Endodermal cell (in vitro differentiated cells): ENCODE measurements around the gene CTPS2. TPM values are rescaled to one million over a fixed set of nuclear protein-coding genes. Genes with fewer than 3 reads are reported as not detected.

Source experiments
- DNase-seq: peaks from one replicate; pipeline ENCODE4 v3.0.0-alpha.2; 2017
- H3K27ac ChIP-seq: 2 replicates; pipeline ENCODE4 v1.5.1; 2013; ENCODE audit warnings: mild to moderate bottlenecking, low read depth, low read length, moderate library complexity
- H3K27me3 ChIP-seq: 2 replicates; pipeline ENCODE4 v1.6.1; 2013; ENCODE audit warnings: mild to moderate bottlenecking, low read length, moderate library complexity; ENCODE audit not compliant: insufficient read depth, control insufficient read depth, poor library complexity, severe bottlenecking
- H3K36me3 ChIP-seq: 2 replicates; pipeline ENCODE4 v1.7.0; 2013; ENCODE audit warnings: mild to moderate bottlenecking, low read length, moderate library complexity; ENCODE audit not compliant: control insufficient read depth, insufficient read depth
- H3K4me1 ChIP-seq: one replicate; pipeline ENCODE4 v1.7.0; 2013; ENCODE audit warnings: low read length; ENCODE audit not compliant: control insufficient read depth, insufficient read depth
- H3K4me3 ChIP-seq: 2 replicates; pipeline ENCODE4 v1.5.1; 2013; ENCODE audit warnings: mild to moderate bottlenecking, low read length, moderate library complexity
- H3K9ac ChIP-seq: 2 replicates; pipeline ENCODE4 v1.6.1; 2013; ENCODE audit warnings: mild to moderate bottlenecking, low read length, moderate library complexity; ENCODE audit not compliant: poor library complexity, severe bottlenecking; ENCODE audit errors: extremely low read depth
- H3K9me3 ChIP-seq: 2 replicates; pipeline ENCODE4 v1.6.1; 2013; ENCODE audit warnings: mild to moderate bottlenecking, low read length, moderate library complexity; ENCODE audit not compliant: control insufficient read depth
- H3K27ac Mint-ChIP-seq: 2 replicates; pipeline ENCODE4 v1.8.0; 2020; ENCODE audit warnings: mixed read lengths
- H3K27me3 Mint-ChIP-seq: 2 replicates; pipeline ENCODE4 v1.8.0; 2021; ENCODE audit warnings: mild to moderate bottlenecking, mixed read lengths; ENCODE audit not compliant: insufficient read depth
- H3K36me3 Mint-ChIP-seq: 2 replicates; pipeline ENCODE4 v1.8.0; 2020; ENCODE audit warnings: low read depth, mixed read lengths
- H3K4me1 Mint-ChIP-seq: 2 replicates; pipeline ENCODE4 v1.8.0; 2020; ENCODE audit warnings: mixed read lengths
- H3K4me3 Mint-ChIP-seq: 2 replicates; pipeline ENCODE4 v1.8.0; 2020; ENCODE audit warnings: mild to moderate bottlenecking, moderate library complexity, mixed read lengths
- H3K9me3 Mint-ChIP-seq: 2 replicates; pipeline ENCODE4 v1.8.0; 2020; ENCODE audit warnings: mild to moderate bottlenecking, mixed read lengths
- WGBS, 2 experiments: methylation state at CpG; one replicate each; pipeline versions ENCODE4 v1.1.5 to v1.1.7; 2013; ENCODE audit warnings: missing lambda C conversion rate in 2 of 2, mixed read lengths in 1 of 2; ENCODE audit not compliant: insufficient coverage in 1 of 2, insufficient read length in 1 of 2; 5-methylcytosine and 5-hydroxymethylcytosine counted together
- total RNA-seq, 2 donors: library from RNA; stranded (reverse); fragmentation: NEBNext Ultra II Directional in 1 of 2; extraction: Animal tissue kit (Norgen Biotek cat#: 25700) in 1 of 2; gene quantifications; 2 replicates in 1 of 2; 3 replicates in 1 of 2; pipeline ENCODE4 v1.2.1, GENCODE V29; 2021
- TF ChIP-seq, protein P1 (sequence below): fragments of 200-600 bp; sonication (generic); conservative IDR thresholded peaks from 2 replicates; pipeline ENCODE4 v1.5.0; 2021; ENCODE audit warnings: antibody characterized with exemption, mild to moderate bottlenecking

CTPS2 gene
- total RNA-seq, 2 donors from 2014 or later: 33.5 to 71.1 TPM

DNA sequence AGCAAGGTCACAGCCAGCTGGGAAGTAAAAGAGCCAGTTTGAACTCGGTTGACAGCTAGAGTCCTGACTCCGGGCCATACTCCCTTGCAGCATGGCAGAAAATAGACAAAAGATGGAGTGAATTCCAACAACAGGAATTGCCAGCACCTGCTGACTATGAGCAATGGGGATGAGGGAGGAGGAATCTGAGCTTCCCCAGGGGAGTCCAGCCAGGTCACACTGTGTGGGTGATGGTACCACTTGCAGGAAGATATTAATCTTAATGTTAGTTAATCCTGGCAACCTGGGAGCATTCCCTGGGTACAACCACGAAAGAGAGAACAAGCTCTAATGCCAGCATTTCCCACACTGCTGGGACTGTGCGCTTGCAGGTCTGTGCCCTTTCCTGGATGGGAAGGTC lies 110.6 kb downstream of the CTPS2 start:
- Histone ChIP-seq H3K9ac (no peak overlapping the region), H3K27ac (no peak overlapping the region), H3K4me3 (no peak overlapping the region), H3K9me3 (no peaks in the 10 kb centered on the region), H3K36me3 (peaks cover 5% of the 10 kb centered on the region), H3K4me1 (peaks cover 6% of the 10 kb centered on the region), H3K27me3 (no peaks in the 10 kb centered on the region)
- H3K9me3 Mint-ChIP-seq: peaks cover 7% of the 10 kb centered on the region
- H3K4me3 Mint-ChIP-seq: no peak overlapping the region
- no peak overlapping the region for H3K27ac Mint-ChIP-seq
- peaks cover 59% of the 10 kb centered on the region for H3K36me3 Mint-ChIP-seq
- WGBS, 2 experiments: 92% methylated on average over 4 of the region's 4 CpGs; no CpG with 5 or more reads in 1 of the 2 experiments
- TF ChIP-seq, protein P1, sequence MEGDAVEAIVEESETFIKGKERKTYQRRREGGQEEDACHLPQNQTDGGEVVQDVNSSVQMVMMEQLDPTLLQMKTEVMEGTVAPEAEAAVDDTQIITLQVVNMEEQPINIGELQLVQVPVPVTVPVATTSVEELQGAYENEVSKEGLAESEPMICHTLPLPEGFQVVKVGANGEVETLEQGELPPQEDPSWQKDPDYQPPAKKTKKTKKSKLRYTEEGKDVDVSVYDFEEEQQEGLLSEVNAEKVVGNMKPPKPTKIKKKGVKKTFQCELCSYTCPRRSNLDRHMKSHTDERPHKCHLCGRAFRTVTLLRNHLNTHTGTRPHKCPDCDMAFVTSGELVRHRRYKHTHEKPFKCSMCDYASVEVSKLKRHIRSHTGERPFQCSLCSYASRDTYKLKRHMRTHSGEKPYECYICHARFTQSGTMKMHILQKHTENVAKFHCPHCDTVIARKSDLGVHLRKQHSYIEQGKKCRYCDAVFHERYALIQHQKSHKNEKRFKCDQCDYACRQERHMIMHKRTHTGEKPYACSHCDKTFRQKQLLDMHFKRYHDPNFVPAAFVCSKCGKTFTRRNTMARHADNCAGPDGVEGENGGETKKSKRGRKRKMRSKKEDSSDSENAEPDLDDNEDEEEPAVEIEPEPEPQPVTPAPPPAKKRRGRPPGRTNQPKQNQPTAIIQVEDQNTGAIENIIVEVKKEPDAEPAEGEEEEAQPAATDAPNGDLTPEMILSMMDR: no peak
- peaks cover 35% of the 10 kb centered on the region for H3K4me1 Mint-ChIP-seq
- no peaks in the 10 kb centered on the region for H3K27me3 Mint-ChIP-seq
- DNase-seq: no peak

DNA sequence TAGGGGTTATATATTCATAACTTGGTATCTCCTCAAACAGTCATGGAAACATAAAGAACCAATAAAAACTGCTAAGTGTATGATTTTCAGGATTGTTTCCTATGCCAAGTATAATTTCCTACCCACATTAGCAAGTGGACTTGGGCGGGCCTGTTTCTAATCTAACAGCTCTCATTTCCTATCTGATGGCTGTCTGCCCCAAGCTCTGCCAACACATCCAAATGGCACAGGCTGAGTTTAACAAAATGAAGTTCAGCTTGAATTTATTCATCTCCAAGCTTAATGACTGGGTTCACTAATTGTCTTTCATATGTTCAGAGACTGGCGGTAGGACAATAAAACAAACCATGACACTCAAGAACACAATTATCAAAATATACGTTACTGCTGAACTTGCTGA lies 118.0 kb downstream of the CTPS2 start:
- H3K4me1 ChIP-seq: no peaks in the 10 kb centered on the region
- no peak overlapping the region for H3K27ac ChIP-seq
- 100% methylated on average over 1 to 3 of the region's 3 CpGs for WGBS, 2 experiments
- peaks cover 20% of the 10 kb centered on the region for H3K4me1 Mint-ChIP-seq
- H3K9me3 Mint-ChIP-seq: peaks cover 7% of the 10 kb centered on the region
- no peaks in the 10 kb centered on the region for H3K9me3 ChIP-seq
- H3K27ac Mint-ChIP-seq: no peak overlapping the region
- no peaks in the 10 kb centered on the region for H3K27me3 ChIP-seq
- H3K27me3 Mint-ChIP-seq: no peaks in the 10 kb centered on the region
- no peaks in the 10 kb centered on the region for H3K36me3 ChIP-seq
- H3K4me3 ChIP-seq: no peak overlapping the region
- H3K4me3 Mint-ChIP-seq: no peak overlapping the region
- no peak for DNase-seq
- H3K36me3 Mint-ChIP-seq: peaks cover 63% of the 10 kb centered on the region
- TF ChIP-seq, protein P1: no peak
- H3K9ac ChIP-seq: no peak overlapping the region

DNA sequence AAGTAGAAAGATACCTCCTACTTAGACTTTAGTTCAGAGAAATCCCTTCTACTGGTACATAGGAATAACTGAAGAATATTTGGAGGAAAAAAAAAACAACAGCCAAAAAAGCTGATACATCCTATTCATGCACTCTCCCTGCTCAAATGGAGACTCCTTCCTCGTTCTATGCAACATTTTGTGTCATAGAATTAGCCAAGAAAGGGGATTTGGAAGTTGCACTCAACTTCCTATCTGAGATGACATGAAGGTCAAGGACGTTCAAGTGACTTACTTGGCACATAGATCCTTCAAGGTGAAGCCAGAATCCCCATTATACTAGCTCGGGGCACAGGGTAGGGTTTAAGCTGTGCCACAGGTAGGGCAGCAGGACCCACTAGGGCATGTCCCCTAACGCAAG lies 118.7 kb downstream of the CTPS2 start:
- Histone ChIP-seq H3K4me3 (no peak overlapping the region), H3K27me3 (no peaks in the 10 kb centered on the region), H3K9me3 (no peaks in the 10 kb centered on the region), H3K9ac (no peak overlapping the region), H3K27ac (no peak overlapping the region), H3K36me3 (peaks cover 6% of the 10 kb centered on the region), H3K4me1 (no peaks in the 10 kb centered on the region)
- no peak overlapping the region for H3K4me3 Mint-ChIP-seq
- TF ChIP-seq, protein P1: no peak
- peaks cover 65% of the 10 kb centered on the region for H3K36me3 Mint-ChIP-seq
- no peak overlapping the region for H3K27ac Mint-ChIP-seq
- peaks cover 20% of the 10 kb centered on the region for H3K4me1 Mint-ChIP-seq
- no peak for DNase-seq
- WGBS, 2 experiments: 95 to 96% methylated on average over 3 to 4 of the region's 4 CpGs
- H3K9me3 Mint-ChIP-seq: peaks cover 7% of the 10 kb centered on the region
- no peaks in the 10 kb centered on the region for H3K27me3 Mint-ChIP-seq
